NCI-H2107 (cell line): ENCODE results near the gene RAMP3.

ENCODE experiments used
- DNase-seq: peaks from one replicate; lab custom pipeline; 2025; lab: John Stamatoyannopoulos, UW

The RAMP3 gene

DNA sequence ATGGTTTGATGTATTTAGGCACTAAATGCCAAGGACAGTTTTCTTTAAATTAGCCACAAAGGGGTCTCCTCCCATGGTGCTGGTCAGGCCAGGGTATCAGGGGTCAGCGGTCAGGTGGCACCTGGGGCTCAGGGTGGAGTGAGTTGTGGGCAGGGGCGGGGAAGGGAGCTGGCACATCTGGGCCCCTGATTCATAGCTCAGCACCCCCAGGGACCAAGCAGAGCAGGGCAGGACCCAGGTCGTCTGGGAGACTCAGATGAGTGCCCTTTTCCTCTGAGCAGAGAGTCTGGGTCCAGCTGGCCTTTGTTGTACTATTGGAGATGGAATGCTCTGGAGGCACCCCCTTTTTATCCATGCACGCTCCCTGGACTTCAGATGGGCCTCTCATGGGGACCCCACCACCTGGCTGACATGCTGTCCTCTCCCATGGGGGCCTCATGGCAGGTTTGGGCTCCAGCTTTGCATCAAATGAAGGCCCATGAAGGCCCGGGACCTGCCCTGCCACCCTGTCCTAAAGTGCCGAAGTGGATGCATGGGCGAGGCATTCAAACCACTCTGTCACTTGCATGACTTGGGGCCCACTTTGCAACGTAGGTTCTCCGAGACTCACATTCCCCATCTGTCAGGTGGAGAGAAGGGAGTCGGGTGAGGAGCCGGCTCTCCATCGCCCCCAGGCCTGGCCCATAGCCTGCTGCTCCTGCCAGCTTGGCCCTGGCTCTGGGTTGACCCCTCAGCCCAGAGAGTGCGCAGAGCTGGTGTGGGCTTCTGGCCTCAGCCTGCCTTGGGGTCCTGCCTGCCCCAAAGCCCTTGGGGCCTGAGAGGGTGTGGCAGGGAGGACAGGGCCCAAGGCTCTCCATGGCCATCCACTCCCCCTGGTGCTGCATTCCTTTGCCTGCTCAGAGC lies 66.4 kb downstream of the RAMP3 start:
- no peak for DNase-seq

DNA sequence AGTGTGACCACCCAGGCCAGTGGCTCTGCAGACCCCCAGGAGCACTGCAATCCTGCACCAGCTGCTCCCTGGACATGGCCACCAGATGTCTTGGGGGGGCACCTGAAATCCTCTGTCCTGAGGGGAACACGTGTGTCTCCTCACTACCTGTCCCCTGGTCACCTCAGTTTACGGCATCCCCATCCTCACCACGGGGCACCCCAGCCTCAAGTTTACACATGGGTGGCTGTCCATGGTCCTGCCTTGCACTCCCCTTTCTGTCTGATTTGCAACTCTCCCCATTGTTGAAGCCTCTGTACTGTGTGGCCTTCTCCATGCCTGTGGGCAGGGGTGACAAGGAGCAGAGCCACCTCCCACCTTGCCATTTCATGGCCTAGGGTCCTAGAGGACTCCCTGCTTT lies 67.2 kb downstream of the RAMP3 start:
- DNase-seq: no peak

DNA sequence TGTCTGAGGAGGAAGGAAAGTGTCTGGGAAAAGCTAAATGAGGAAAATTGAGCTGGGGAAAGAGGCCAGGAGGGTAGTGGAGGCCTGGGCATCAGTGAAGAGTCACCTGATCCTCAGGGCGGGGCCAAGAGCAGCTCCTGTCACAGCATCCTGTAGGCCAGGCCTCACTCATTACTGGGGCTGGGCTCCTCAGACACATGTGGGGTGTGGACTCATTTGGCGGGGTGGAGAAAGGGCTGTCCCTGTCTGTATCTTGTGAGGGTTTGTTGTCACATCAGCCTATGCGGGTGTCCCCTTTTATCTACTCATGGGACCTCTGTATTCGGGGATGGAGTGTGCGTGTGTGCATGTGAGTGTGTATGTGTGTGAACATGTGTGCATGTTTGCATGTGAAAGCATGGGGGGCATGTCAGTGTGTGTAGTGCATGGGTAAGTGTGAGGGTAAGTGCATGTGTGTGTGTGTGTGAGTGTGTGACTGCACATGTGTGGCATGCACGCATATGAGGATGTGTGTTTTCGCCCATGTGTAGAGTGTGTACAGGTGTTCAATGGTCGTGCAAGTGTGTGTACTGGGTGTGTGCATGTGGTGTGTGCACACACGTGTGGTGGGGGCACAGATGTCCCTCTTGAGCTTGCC lies 67.8 kb downstream of the RAMP3 start:
- DNase-seq: no peak

DNA sequence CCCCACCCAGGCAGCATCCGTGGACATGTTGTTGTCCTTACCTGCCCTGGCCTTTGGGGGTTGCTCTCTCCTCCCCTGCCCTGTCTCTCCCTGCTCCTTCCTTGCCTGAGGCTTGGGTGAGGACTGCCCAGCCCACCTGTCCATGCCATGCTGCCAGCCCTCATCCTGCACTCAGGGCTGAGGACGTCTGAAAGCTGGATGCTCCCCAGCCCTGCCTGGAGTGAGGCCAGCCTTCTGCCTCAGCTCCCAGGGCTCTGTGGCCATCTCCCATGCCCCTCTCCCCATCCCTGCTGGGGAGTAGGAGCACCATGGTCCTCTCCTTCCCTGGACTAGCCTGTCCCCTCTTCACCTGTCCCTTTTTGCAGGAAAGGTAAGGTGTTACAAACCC lies 68.4 kb downstream of the RAMP3 start:
- no peak for DNase-seq

DNA sequence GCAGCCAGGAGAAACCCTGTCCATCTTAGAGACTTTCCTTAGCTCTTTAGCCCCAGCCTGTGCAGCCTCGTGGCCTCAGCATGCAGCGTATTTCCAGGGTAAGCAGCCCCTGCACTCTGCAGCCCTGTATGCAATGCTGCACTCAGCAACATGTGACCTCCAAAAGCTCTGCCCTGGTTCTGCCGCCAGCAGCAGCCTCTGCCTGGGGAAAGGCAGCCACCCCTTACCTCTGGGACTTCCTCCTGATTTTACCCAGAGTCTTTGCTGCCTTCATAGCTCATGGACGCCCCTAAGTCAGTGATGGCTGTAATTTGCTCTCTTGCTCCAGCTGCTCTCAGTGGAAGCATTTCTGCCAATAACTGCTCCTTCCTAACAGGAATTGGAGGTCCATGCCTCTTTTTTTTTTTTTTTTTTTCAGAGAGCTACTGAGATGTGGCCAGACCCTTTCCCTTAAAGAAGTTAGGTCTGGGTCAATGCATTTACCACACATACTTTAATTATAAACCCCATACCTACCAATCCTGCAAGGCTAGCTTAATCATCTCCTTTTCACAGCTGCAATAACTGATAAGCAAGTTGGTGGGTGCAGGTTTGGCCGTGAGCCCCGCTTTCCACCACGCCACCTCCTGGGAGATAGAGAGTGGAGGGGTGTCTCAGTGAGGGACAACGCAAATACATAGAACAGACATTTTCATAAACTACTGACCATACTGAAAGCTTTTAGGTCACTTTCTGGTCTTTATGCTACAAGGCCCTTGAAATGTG lies 71.7 kb downstream of the RAMP3 start:
- no peak for DNase-seq

DNA sequence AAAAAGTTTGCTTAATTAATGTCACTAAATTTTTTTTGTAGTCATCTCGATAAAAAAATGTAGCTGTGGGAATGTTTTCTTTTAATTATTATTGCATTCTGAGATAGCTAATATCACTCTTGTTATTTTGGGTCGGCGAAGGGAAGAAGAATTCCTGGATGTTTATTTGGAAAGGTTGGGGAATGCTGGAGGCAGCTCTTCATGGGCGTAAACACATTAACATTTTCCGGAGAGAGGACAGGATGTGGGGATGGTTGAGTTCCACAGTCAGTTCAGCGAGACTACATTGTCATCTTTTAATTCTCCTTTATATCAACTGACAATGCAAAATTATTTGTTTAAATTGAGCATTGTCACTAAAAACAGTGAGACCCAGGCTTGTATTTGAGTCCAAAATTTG lies 72.5 kb downstream of the RAMP3 start:
- no peak for DNase-seq

DNA sequence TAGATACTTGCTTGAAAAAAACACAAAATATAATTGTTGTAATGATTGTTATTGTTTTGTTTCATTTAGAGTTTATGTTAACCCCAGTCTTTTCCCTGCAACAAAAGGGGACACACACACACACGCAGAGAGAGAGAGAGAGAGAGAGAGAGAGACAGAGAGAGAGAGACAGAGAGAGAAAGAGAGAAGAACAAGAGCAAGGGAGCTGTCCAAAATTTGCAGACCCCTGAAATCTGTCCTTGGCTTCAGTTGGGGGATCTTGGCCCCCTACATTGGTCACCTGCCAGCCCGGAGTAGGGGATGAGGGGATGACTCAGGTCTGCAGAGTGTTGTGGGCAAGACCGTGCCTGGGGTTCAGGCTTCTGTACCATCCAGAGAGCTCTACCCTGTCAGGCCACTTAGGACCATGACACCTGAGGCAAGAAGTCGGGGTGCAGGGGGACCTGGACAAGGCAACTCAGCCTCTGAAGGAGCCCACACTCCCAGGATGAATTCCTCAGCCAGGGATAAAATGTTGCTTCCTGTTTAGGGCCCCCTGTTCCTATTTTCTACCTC lies 73.1 kb downstream of the RAMP3 start:
- DNase-seq: no peak

DNA sequence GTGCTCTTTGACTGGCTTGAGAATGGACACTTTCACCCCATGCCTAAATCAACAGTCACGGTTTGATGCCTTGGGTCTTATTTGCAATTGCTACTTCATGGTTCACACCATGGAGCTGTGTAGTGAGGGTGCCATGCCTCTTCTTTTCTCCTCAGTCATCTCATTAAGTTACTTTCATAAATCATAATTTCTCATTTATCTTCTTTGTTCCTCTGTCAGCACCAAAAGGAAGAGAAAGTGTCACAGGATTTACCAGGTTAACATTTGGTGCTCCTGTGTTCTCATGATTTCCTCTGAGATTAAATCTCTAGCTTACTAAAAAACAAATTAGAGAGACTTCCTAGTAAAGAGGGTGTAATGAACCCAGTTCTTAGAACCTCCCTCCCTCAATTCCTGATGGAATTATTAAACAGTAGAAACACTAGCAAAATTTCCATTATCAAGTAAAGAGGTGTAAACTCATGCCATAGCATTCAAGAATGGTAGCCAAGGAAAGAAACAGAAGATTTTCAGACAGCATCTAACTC lies 75.7 kb downstream of the RAMP3 start:
- DNase-seq: no peak
